Amygdala (tissue), 56 donors: Measurements from ENCODE around the gene SNX33.
"Not testable (repeated sequence)": the region's sequence is repeated elsewhere in the genome, so short reads cannot be mapped to it uniquely, and the experiment has no call there.

Experiments used
- DNase-seq, 56 donors: peaks; one replicate each; lab custom pipeline; 2025; lab: John Stamatoyannopoulos, UW

SNX33 gene

DNA sequence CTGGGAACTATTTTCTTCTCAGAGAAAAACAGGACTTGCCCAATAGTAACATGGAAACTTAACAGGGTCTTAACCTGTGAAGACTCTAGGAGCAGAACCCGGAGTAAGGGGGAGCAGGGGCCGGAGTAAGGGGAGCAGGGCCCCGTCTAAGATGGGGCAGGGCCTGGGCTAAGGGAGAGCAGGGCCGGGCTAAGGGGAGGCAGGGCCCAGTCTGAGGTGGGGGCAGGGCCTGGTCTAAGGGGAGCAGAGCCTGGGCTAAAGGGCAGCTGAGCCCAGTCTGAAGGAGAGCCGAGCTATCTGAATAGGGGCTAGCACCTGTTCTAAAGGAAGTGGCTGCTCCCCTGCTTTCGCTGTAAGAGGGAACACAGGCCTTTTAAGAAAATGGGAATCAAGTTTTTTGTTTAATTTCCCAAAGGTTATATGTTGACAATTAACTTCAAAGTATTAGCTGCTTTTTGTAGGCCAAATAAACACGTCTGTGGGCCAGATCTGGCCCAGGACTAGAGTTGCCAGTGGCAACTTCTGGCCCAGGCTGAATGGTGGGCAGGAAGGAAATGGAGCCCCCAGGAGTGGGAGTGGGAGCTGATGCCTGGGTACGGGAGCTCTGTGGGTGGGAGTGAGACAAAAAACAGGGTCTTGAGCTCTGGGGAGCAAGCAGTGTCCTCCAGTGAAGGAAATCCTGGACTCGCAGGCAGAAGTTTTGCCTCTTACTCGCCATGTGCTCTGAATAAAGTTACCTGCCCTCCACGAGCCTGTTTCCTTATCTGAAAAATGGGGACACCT lies 32.5 kb downstream of the SNX33 start:
- no peak for DNase-seq

DNA sequence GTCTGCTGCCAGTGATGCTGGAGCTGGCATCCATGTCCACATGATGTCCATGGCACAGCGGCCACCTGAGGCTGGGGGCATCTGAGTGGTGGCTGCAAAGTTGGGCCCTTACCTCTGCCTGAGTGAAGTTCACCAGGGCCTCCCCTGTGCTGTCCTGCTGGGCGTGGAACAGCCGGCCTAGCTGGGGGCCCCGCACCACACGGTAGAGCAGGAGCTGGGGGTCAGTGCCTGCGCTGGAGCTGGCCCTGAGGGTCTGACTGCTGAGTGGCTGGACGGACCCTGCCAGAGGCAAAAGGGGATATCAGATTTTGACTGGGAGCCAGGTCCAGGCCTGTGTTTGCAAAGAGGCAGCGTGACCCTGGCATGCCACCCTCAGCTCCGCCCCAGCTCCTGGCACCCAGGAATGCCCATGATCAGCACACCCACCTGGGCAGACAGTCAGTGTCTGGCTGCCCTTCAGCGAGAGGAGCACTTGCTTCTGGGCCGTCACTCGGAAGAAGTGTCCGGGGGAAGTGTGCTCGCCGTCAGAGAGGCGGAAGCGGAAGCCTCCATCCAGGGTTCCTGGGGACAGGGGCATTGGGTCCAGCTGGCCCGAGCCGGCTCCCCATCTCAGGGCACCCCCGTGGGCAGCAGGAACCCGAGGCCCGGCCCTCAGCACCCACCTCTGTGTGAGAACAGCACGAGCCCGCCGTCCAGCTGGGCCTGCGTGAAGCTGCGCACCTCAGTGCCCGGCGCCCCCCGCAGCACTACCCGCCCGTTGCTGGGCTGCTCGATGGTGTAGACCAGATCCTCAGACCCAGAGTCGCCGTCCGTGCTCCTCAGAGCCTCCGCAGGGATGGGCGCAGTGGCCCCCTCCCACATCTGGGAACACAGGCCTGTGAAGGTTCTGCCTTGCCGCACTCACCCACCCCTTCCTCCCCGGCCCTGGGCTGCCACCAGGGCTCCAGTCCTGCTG lies 34.7 kb downstream of the SNX33 start:
- no peak for DNase-seq

DNA sequence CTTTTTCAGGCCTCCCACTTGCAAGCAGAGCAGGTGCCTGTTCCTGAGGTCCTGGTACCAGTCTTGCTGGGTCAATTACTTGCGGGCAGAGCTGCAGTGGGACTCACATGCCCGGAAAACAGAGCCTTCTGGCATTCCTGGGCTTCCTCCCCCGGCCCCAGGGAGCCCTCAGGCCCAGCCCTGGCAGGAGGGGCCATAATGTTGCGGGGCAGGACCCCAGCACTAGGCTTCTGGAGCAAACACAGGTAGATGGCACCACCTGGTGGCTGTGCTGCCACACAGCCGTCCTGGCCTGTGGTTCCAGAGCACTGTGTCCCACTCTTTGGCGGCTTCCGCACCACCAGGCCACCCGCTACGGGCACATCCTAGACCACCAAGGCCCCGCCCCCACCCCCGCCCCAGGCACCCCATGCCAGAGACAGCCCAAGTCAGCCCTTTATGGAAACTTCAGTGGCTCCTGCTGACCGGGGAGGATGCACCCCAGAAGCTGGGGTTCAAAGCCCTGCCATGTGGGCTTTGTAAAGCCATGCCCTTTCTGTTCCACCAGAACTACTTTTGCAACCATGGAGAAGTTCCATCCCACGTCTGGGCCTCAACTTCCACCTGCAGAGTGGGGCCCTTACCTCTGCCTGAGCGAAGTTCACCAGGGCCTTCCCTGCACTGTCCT lies 36.1 kb downstream of the SNX33 start:
- DNase-seq = peak in 35 of 56 donors; percentile 9 to 73 (median 26)

DNA sequence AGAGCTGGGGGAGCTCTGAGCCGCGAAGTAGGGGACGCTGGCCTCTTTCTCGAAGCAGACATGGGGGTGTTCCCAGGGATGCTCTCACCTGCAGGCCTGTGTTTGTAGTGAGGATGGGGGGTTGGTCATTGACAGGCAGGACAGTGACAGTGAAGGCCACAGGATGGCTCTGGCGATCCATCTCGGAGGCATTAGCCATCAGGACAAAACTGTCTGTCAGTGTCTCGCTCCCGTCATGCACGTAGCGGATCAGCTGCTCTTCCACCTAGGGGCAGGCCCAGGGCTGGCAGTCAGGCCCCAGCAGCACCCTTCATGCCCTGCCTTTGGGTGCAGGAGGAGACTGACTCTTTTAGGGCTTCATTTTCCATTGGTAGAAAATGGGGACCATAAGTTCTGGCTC lies 36.9 kb downstream of the SNX33 start:
- no peak for DNase-seq

DNA sequence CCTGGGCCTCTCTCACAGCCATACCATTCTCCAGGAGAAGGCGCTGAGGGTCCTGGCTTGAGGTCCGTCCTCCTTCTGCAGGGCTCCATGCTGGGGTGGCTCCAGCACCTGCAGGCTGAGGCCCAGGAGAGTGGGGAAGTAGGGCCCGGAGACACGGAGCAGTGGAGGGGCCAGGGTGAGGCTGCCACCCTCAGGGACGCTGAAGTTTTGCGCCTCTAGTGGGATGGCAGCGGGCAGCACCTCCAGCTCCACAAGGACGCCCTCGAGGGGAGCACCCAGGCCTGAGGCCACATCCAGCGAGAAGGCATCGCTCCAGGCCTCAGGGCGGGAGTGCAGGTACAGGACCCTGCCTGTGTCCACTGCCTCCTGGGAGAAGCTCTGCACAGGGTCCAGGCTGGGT lies 37.5 kb downstream of the SNX33 start:
- no peak for DNase-seq

DNA sequence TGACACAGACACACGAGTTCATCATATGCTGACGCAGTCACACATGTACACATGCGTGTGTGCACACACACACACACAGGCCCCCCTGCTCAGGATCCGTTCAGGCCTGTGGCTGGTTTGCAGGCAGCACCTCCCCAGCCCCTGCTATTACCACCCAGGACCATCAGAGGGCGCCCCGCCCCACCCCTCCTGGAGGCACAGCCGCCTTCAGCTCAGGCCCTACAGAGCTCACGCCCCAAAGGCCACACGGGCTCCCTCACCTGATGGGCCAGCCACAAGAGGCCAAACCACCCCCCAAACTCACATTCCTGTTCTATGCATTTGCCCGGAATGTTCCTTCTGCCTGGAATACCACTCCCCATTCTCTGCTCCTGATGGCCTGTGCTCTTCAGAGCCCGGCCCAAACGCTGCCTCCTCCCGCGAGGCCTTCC lies 38.5 kb downstream of the SNX33 start:
- peak in 42 of 56 donors; percentile 7 to 82 (median 39) for DNase-seq

DNA sequence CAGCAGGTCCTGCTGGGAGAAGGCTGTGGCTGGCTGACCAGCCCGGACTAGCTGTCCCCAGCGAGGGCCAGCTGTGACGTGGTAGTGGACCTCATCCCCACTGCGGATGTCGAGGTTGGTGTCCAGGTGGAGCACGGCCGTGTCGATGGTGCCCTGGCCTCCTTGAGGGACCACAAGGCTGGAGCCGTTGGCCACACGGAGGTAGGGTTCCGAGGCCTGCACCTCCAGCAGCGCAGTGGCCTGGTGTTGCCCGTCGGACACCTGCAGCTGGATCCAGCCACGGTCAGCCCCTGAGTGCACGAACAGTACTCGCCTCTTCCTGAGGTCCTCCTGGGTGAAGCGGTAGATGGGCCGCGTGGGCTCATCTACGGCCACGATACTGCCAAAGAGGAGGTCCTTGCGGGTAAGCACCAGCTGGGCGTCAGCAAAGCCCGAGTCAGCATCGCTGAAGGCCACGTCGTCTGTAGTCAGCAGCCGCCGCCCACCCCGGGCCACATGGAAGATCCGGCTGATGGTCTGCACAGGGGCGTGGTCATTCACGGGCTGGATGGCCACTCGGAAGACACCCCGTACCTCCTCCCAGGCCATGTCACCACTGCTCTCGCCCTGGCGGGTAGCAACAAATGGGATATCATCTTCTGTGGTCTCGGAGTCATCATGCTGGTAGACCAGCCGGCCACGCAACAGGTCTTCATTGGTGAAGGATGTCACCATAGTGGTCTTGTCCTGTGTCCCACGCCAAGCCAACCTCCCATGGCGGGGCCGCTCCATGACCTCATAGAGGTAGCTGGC lies 40.0 kb downstream of the SNX33 start:
- DNase-seq = no peak

DNA sequence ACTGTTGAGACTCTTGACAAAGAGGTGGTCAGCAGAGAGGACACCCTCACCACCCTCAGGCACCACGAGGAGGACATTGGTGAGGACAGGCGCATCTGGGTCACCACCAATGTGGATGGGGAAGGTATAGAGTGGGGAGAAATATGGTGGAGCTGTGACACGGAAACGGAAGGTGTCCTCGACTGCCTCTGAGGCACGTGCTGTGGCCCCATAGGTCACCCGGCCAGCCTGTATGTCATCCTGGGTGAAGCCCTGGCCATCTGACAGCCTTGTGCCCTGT lies 40.5 kb downstream of the SNX33 start:
- DNase-seq = no peak

DNA sequence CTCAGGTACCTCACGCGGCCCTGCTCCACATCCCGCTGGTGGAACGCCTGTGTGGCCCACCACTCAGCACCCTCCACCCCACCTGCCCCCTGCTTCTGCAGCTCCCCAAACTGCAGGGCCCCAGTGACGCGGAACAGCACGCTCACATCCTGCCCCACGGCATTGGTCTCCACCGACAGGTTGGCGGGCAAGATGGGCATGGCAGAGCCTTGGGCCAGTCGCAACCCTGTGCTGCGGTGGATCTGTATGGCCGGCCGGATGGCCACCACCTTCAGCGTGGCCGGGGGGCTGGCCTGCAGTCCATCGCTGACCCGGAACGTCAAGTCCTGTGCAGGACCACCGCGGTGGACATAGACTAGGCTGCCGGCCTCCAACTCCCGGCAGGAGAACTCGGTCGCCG lies 41.1 kb downstream of the SNX33 start:
- DNase-seq = no peak

DNA sequence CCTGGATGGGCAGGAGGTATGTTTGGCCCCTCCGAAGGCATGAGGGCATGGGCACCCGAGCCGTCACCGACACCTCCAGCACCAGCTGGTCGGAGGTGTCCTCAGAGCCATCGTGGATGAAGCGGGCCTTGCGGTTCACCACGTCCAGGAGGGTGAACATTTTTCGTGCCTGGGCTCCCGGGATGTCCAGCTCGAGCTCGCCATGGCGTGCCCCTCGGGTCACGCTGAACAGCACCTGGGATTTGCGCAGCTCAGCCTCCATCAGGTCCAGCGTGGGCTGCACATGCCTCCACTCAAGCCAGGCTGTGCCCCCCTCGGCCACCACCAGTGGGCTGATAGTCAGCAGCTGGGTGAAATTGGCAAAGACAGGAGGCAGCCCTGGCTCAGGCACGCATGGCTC lies 41.7 kb downstream of the SNX33 start:
- DNase-seq = not testable (repeated sequence)

DNA sequence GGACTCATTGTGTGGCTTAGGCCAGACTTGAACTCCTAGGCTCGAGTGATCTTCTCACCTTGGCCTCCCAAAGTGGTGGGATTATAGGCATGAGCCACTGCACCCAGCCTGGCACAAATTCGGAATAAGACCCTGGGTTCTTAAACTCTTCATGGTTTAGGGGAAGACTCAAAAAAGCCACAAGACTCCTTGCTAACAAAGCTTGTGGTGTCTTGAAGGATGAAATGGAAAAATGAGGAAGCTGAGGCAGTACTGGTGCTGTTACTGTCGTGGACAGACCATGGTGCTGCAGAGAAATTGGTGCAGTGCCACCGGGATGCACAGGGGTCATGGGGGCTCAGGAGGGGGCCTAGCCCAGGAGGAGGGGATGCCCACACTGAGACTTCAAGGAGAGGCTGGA lies 44.6 kb downstream of the SNX33 start:
- DNase-seq = not testable (repeated sequence)

DNA sequence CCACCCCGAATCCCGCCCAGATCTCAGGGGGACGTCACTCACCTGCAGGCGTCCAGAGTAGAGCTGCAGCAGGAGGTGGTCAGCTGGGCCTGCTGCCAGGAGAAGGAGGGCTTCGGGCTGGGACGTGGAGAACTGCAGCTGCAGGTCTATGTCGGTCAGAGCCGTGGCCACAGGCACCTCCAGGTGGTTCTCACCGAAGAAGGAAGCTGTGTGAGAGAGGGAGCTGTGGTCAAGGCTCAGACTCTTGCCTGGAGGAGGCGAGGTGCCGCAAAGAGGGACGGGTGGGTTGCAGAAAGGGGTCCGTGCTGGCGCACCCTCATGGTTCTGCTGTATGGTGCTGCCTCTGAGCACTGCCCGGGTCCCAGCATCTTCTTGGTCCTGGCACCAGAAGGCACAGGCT lies 45.3 kb downstream of the SNX33 start:
- not testable (repeated sequence) for DNase-seq

DNA sequence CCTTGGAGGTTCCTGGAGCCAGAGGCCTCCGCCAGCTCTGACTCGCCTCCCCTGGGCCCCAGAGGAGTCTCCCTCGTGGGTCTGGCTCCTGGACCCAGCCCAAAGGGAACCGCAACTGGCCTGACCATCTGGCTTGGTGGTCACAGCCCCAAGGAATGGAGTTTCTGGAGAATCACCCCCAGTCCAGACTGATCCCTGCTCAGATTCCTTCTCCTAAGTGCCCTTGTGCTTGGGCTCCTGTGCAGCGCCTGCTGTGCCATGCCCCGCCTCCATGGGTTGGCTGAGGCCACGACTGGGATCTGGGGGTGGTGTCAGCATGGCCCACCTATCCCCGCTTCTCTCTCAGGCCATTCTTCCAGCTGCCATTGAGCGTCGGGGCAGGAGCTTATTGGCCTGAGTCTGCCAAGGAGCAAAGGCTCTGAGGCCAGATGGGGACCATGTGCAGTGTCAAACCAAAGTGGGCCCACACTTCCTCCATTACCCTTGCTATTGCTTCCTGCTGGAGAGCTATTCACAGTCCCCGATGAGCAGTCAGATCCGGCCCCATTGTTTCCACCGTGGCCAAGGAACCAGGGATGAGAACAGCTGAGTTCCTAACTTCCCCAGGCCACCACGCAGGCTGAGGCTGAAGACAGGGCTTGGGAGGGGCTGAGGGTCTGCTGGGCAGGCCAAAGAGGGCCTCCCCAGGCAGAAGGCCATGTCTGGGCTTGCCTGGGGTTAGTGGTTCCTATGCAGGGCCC lies 46.0 kb downstream of the SNX33 start:
- peak in 1 of 56 donors; percentile 9 for DNase-seq

DNA sequence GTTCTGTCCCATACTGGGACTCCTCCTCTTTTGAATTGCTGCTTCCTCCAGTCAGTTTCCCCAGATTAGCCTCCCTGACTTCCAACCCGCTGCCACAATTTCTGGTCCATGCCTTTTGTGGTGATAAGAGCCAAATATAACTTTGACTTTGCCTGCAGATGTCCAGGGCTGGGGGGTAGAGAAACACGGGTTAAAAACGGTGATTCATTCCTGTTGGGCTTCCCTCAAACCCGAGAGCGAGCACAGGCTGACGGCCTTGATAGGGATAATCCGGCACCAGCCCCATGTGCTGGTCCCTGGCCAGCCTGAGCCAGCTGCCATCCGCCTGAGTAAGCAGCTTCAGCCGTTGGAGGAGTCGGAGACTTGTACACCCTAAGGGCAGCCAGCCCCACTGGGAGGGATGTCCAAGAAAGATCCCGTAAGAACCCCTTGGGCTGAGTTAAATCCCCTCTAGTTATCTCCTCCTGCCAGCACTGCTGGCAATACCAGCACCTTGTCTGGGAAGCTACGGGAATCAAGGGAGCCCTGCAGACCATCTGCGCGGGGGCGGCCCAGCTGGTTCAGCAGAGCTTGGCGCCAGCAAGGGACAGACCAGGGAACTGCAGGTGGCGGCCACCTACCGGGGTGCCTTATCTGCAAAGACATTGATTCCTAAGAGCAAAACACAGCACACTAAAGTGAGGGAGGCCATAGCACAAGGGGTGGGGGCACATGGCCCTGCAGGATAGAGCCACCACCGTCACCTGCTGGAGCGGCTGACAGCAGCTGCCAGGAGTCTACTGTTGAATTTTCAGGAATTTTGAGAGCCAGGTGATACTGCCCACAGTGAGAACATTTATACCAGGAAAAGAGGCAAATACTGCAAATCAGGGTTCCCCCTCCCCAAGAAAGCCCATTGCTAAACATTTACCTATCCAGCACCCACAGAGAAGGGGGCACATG lies 46.8 kb downstream of the SNX33 start:
- DNase-seq = peak in 45 of 56 donors; percentile 18 to 81 (median 63)

DNA sequence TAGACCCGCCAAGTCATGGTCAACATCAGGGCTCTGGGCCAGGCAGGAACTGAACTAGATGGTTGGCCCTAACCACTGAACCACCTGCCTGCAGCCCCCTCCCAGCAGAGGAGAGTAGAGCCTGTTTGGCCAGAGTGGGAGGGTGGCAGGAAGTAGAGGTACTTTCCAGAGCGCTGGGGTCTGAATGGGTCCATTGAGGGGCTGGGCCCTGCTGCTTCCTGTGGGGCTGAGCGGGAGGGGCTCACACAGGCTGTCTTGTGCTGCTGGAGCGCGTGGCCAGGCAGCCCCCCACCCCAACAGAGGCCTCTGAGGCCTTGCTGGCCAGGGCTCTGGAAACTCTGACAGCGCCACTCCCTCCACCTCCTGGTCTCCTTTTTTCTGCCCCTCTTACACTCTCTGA lies 47.5 kb downstream of the SNX33 start:
- peak in 13 of 56 donors; percentile 16 to 33 (median 27) for DNase-seq

DNA sequence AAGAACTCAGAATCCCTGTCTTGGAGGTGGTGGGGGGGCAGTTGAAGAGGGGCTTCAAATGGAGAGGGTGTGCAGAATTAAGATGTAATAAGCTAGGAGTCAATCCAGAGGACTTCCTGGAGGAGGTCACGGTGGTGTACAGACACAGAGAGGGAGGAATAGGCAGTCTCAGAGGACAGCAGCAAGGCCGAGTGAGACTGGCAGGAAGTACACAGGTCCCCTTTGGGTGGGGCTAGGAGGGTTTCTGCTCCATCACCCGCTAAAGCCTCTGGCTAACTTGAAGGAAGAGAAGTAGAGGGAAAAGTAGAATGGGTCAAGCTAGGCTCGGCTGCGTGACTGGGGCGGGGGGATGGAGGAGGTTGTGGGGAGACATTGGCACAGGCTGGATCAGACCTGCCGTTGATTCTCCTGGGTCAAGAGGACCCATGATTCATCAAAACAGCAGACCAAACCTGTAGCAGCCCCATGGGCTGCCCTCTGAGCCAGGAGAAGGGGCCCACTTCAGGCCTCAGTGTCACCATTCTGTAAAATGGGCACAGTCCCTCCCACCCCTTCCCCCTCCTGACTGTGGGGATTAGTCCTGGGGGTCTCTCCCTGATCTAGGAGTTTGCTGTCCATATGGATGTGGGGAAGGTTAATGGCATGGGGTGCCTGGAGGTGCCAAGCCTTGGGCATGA lies 48.1 kb downstream of the SNX33 start:
- no peak for DNase-seq

DNA sequence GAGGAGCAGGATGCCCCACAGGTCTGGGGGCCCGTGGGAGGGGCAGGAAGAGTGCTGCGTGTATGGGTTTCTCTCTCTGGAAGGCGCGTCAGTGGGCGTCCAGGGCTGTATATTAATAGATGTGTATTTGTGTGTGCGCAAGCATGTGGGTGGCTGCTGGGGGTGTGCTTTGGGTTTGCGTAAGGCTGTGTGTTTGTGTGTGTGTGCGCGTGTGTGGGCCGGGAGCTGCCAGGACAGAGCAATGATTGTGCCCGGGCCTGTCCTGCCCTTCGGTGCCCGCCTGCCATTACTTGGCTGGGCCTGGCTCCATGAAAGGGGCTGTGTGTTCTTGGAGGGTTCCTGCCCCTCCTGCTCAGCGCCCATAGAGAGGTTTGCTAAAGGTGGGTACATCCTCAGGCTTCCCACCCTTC lies 48.6 kb downstream of the SNX33 start:
- peak in 32 of 56 donors; percentile 13 to 70 (median 44) for DNase-seq

DNA sequence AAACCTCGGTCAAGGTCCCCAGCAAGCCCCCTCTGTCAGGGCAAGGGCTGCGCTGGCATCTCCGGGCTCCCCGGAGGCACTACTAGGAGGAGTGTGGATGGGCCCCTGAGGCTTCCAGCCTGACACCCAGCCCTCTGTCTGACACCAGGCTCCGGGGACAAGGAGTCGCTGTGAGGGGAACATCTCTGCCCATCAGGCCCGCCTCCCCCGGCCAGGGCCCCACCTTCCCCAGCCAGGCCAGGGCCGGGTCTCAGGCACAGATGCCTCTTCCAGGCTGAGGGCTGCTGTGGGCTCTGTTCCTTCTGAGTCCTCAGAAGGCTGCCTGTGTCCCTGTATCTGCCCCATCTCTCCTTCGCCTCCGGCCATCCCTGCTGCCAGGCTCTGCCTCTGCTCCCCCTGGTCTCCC lies 49.1 kb downstream of the SNX33 start:
- DNase-seq = peak in 1 of 56 donors; percentile 38
